Tibial nerve (tissue), 4 donors: ENCODE results near the gene EPB41L1. TPM values are rescaled to one million over a fixed set of nuclear protein-coding genes. Genes with fewer than 3 reads are reported as not detected.

Source experiments
- DNase-seq, 2 donors: peaks; one replicate each; pipeline ENCODE4 v3.0.0-alpha.2; 2019; ENCODE audit warnings: low spot score in 2 of 2
- H3K27ac ChIP-seq, 4 donors: fragments of 200-600 bp; sonication (generic) in 3 of 4; one replicate each; pipeline ENCODE4 v1.5.1; 2017 to 2019; ENCODE audit warnings: mild to moderate bottlenecking in 1 of 4
- H3K27me3 ChIP-seq, 2 donors: fragments of 200-600 bp; sonication (generic) in 1 of 2; one replicate each; pipeline versions ENCODE4 v1.5.1 to v1.6.0; 2017 to 2019
- H3K36me3 ChIP-seq, 3 donors: fragments of 200-600 bp; sonication (generic); one replicate each; pipeline ENCODE4 v1.5.1; 2018 to 2019
- H3K4me1 ChIP-seq, 4 donors: fragments of 200-600 bp; sonication (generic) in 3 of 4; one replicate each; pipeline ENCODE4 v1.5.1; 2017 to 2019
- H3K4me3 ChIP-seq, 4 donors: fragments of 200-600 bp; sonication (generic) in 3 of 4; one replicate each; pipeline ENCODE4 v1.5.1; 2017 to 2019; ENCODE audit warnings: mild to moderate bottlenecking in 1 of 4, moderate library complexity in 1 of 4
- H3K9me3 ChIP-seq, 4 donors: fragments of 200-600 bp; sonication (generic) in 3 of 4; one replicate each; pipeline ENCODE4 v1.5.1; 2017 to 2019
- CTCF ChIP-seq, 5 experiments: fragments of 200-600 bp in 3 of 5; fragments of 450-650 bp in 2 of 5; sonication (generic) in 3 of 5; IDR thresholded peaks; one replicate each; pipeline ENCODE4 v1.5.1; 2016 to 2019; ENCODE audit warnings: antibody characterized with exemption in 5 of 5, mild to moderate bottlenecking in 3 of 5, moderate library complexity in 2 of 5
- EP300 ChIP-seq, 2 donors: sonication (generic); formaldehyde crosslinking; IDR thresholded peaks; one replicate each; pipeline ENCODE4 v1.6.1; 2017; ENCODE audit warnings: antibody characterized with exemption in 2 of 2, mild to moderate bottlenecking in 1 of 2
- POLR2A ChIP-seq, 2 donors: fragments of 450-650 bp; IDR thresholded peaks; one replicate each; pipeline ENCODE4 v1.6.1; 2017; ENCODE audit warnings: antibody characterized with exemption in 2 of 2, mild to moderate bottlenecking in 2 of 2, moderate library complexity in 2 of 2
- WGBS, 2 donors: methylation state at CpG; one replicate each; pipeline ENCODE4 v1.1.5; 2018; 5-methylcytosine and 5-hydroxymethylcytosine counted together
- total RNA-seq, 4 donors: library from RNA; depleted of rRNA; stranded (reverse); fragments of >200 nt; gene quantifications; one replicate each; pipeline ENCODE4 v1.1.0, GENCODE V29; 2016

The EPB41L1 gene
- total RNA-seq, 4 donors from 2014 or later, result 19.9 to 55.3 (median 30.8) TPM

DNA sequence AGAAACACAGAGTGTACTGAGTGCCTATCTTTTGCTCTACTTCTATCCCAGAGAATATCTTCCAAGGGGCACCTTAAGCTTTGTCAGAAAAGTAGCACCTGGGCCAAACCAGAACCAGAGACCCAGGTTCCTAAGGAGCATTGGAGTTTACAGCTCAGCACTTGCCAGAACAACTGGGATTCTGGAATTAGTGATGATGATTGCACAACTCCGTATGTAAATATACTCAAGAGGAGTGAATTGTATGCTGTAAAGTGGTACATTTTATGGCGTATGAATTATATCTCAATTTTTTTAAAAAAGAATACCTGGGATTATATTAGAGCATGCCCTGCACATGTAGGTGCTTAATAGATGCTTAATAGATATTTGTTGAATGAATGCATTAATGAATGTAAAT lies 36.2 kb upstream of the EPB41L1 start:
- WGBS, 2 donors, result 92 to 94% methylated on average over 2 of the region's 2 CpGs
- TF ChIP-seq EP300 (IDR thresholded peaks at IDR 0.05) (no peak), CTCF (IDR thresholded peaks at IDR 0.05) (no peak), POLR2A (IDR thresholded peaks at IDR 0.05) (no peak)
- Histone ChIP-seq H3K27ac (no peak overlapping the region), H3K4me1 (peaks cover 0 to 13% (median 7%) of the 10 kb centered on the region in 4 donors), H3K4me3 (no peak overlapping the region), H3K36me3 (no peaks in the 10 kb centered on the region), H3K9me3 (no peaks in the 10 kb centered on the region), H3K27me3 (no peaks in the 10 kb centered on the region)
- no peak for DNase-seq

- Histone ChIP-seq H3K4me1 (peaks cover 0 to 5% (median 2%) of the 10 kb centered on the region in 4 donors), H3K27ac (no peak overlapping the region), H3K9me3 (no peaks in the 10 kb centered on the region), H3K36me3 (no peaks in the 10 kb centered on the region), H3K27me3 (no peaks in the 10 kb centered on the region), H3K4me3 (no peak overlapping the region)
- DNase-seq, result no peak
- WGBS, 2 donors, result 75 to 80% methylated on average over 6 of the region's 6 CpGs
- TF ChIP-seq POLR2A (IDR thresholded peaks at IDR 0.05), result no peak
- TF ChIP-seq EP300 (IDR thresholded peaks at IDR 0.05), result no peak
Observed at GRCh38 chr20:36119537-36119936, 35.0 kb upstream of the EPB41L1 start.

GRCh38 chr20:36120241-36120640 lies 34.3 kb upstream of the EPB41L1 start:
- peaks cover 0 to 5% (median 2%) of the 10 kb centered on the region in 4 donors for H3K4me1 ChIP-seq
- no peaks in the 10 kb centered on the region for H3K36me3 ChIP-seq
- 83 to 84% methylated on average over 6 of the region's 6 CpGs for WGBS, 2 donors
- H3K27me3 ChIP-seq, result no peaks in the 10 kb centered on the region
- no peak overlapping the region for H3K4me3 ChIP-seq
- no peak overlapping the region for H3K27ac ChIP-seq
- H3K9me3 ChIP-seq, result no peaks in the 10 kb centered on the region
- TF ChIP-seq EP300 (IDR thresholded peaks at IDR 0.05), result no peak
- TF ChIP-seq CTCF (IDR thresholded peaks at IDR 0.05), result no peak
- no peak for TF ChIP-seq POLR2A (IDR thresholded peaks at IDR 0.05)
- DNase-seq, result no peak

GRCh38 chr20:36120991-36121390 lies 33.5 kb upstream of the EPB41L1 start:
- no peak overlapping the region for H3K4me3 ChIP-seq
- WGBS, 2 donors, result 87 to 90% methylated on average over 7 of the region's 7 CpGs
- H3K27me3 ChIP-seq, result no peaks in the 10 kb centered on the region
- no peak for DNase-seq
- H3K9me3 ChIP-seq, result no peaks in the 10 kb centered on the region
- TF ChIP-seq POLR2A (IDR thresholded peaks at IDR 0.05) (no peak), CTCF (IDR thresholded peaks at IDR 0.05) (no peak), EP300 (IDR thresholded peaks at IDR 0.05) (no peak)
- no peak overlapping the region for H3K27ac ChIP-seq
- H3K36me3 ChIP-seq, result no peaks in the 10 kb centered on the region
- peaks cover 0 to 5% (median 2%) of the 10 kb centered on the region in 4 donors for H3K4me1 ChIP-seq

GRCh38 chr20:36121981-36122930 lies 32.3 kb upstream of the EPB41L1 start:
- Histone ChIP-seq H3K27me3 (no peaks in the 10 kb centered on the region), H3K9me3 (no peaks in the 10 kb centered on the region), H3K4me3 (no peak overlapping the region), H3K36me3 (no peaks in the 10 kb centered on the region), H3K27ac (no peak overlapping the region), H3K4me1 (peaks cover 0 to under 1% (median 0%) of the 10 kb centered on the region in 4 donors)
- 87 to 92% methylated on average over 17 of the region's 17 CpGs for WGBS, 2 donors
- TF ChIP-seq EP300 (IDR thresholded peaks at IDR 0.05) (no peak), CTCF (IDR thresholded peaks at IDR 0.05) (no peak), POLR2A (IDR thresholded peaks at IDR 0.05) (no peak)
- DNase-seq, result no peak
